B cell (primary cell): ENCODE data around the gene STMN3. TPM values are rescaled to one million over a fixed set of nuclear protein-coding genes. Genes with fewer than 3 reads are reported as not detected.

Experiments
- ATAC-seq: fragments of 200-7000 bp; cut with Tn5 transposase; one replicate; pipeline ENCODE4 v1.10.0; 2021; ENCODE audit warnings: low read depth, mild to moderate bottlenecking, moderate number of reproducible peaks, moderate library complexity
- CTCF ChIA-PET: fragments of 350-600 bp; sonication (Branson Sonifier 250); formaldehyde crosslinking; loops from one replicate; lab custom pipeline; 2021; ENCODE audit warnings: antibody characterized with exemption, inconsistent platforms; lab: Charles Lee
- POLR2A ChIA-PET: fragments of 350-600 bp; sonication (Branson Sonifier 250); formaldehyde crosslinking; loops from one replicate; lab custom pipeline; 2021; ENCODE audit warnings: antibody characterized with exemption; lab: Charles Lee
- DNase-seq: peaks from one replicate; pipeline ENCODE4 v3.0.0; 2013
- H2AFZ ChIP-seq: 2 replicates; pipeline ENCODE4 v1.6.1; 2012; ENCODE audit warnings: mild to moderate bottlenecking, low read depth, low read length; ENCODE audit not compliant: insufficient read depth, poor library complexity, severe bottlenecking
- H3K27ac ChIP-seq, 2 donors: 1 replicate in 1 of 2; 2 replicates in 1 of 2; pipeline ENCODE4 v1.5.1; 2012 to 2013; ENCODE audit warnings: low read length in 2 of 2, mild to moderate bottlenecking in 2 of 2, moderate library complexity in 1 of 2
- H3K27me3 ChIP-seq, 4 experiments: fragments of 200-600 bp in 1 of 4; sonication (generic) in 1 of 4; replicated peaks in 1 of 4; 1 replicate in 2 of 4; 2 replicates in 2 of 4; pipeline versions ENCODE4 v1.6.1 to v1.7.0; 2013 to 2016; ENCODE audit warnings: low read length in 3 of 4, mild to moderate bottlenecking in 2 of 4, mixed read lengths in 1 of 4, moderate library complexity in 1 of 4; ENCODE audit not compliant: insufficient read depth in 4 of 4, control insufficient read depth in 3 of 4; ENCODE audit errors: control extremely low read depth in 1 of 4
- H3K36me3 ChIP-seq, 2 experiments: replicated peaks in 1 of 2; 1 replicate in 1 of 2; 2 replicates in 1 of 2; pipeline versions ENCODE4 v1.6.1 to v1.7.1; 2013; ENCODE audit warnings: low read length in 1 of 2; ENCODE audit not compliant: insufficient read depth in 2 of 2, control insufficient read depth in 1 of 2; ENCODE audit errors: control extremely low read depth in 1 of 2, extremely low read depth in 1 of 2
- H3K4me1 ChIP-seq, 2 donors: fragments of 200-600 bp in 1 of 2; sonication (generic) in 1 of 2; 1 replicate in 1 of 2; 2 replicates in 1 of 2; pipeline versions ENCODE4 v1.5.1 to v1.6.1; 2013 to 2017; ENCODE audit warnings: low read length in 2 of 2; ENCODE audit not compliant: control insufficient read depth in 2 of 2, insufficient read depth in 2 of 2
- H3K4me2 ChIP-seq: replicated peaks from 2 replicates; pipeline ENCODE3; 2012; ENCODE audit warnings: mild to moderate bottlenecking, low read depth, low read length; ENCODE audit not compliant: poor library complexity, severe bottlenecking
- H3K4me3 ChIP-seq, 5 experiments: fragments of 200-600 bp in 1 of 5; sonication (generic) in 1 of 5; 1 replicate in 3 of 5; 2 replicates in 2 of 5; pipeline versions ENCODE4 v1.5.1 to v1.7.0; 2011 to 2016; ENCODE audit warnings: low read length in 4 of 5, mild to moderate bottlenecking in 4 of 5, low read depth in 2 of 5, control low read depth in 1 of 5, moderate library complexity in 1 of 5; ENCODE audit not compliant: insufficient read depth in 1 of 5; ENCODE audit errors: control extremely low read depth in 1 of 5, extremely low read depth in 1 of 5
- H3K79me2 ChIP-seq: fragments of 200-600 bp; sonication (generic); one replicate; pipeline ENCODE4 v1.6.0; 2016; ENCODE audit warnings: low read length; ENCODE audit not compliant: control insufficient read depth, insufficient read depth
- H3K9ac ChIP-seq: fragments of 200-600 bp; sonication (generic); 2 replicates; pipeline ENCODE4 v1.6.1; 2017; ENCODE audit warnings: mild to moderate bottlenecking, low read length, moderate library complexity
- H3K9me3 ChIP-seq, 3 donors: one replicate each; pipeline versions ENCODE4 v1.6.1 to v1.7.1; 2013; ENCODE audit warnings: low read length in 2 of 3; ENCODE audit not compliant: control insufficient read depth in 2 of 3, insufficient read depth in 1 of 3; ENCODE audit errors: control extremely low read depth in 1 of 3
- H4K20me1 ChIP-seq: 2 replicates; pipeline ENCODE4 v1.6.0; 2012; ENCODE audit warnings: mild to moderate bottlenecking, low read length; ENCODE audit not compliant: insufficient read depth, control insufficient read depth, poor library complexity, severe bottlenecking
- H3K27ac Mint-ChIP-seq: one replicate; pipeline ENCODE4 v1.8.0; 2021; ENCODE audit warnings: mixed read lengths
- H3K27me3 Mint-ChIP-seq: one replicate; pipeline ENCODE4 v1.8.0; 2021; ENCODE audit warnings: mixed read lengths
- H3K4me1 Mint-ChIP-seq: one replicate; pipeline ENCODE4 v1.8.0; 2021; ENCODE audit warnings: mixed read lengths
- H3K4me3 Mint-ChIP-seq: one replicate; pipeline ENCODE4 v1.8.0; 2021; ENCODE audit warnings: mixed read lengths
- H3K9me3 Mint-ChIP-seq: one replicate; pipeline ENCODE4 v1.8.0; 2022; ENCODE audit warnings: mixed read lengths; ENCODE audit not compliant: insufficient read depth
- CTCF ChIP-seq: fragments of 200-600 bp; IDR thresholded peaks from one replicate; pipeline ENCODE4 v1.8.0; 2022; ENCODE audit warnings: antibody characterized with exemption, mild to moderate bottlenecking
- EZH2 ChIP-seq: IDR thresholded peaks from 2 replicates; pipeline ENCODE4 v1.6.1; 2012; ENCODE audit warnings: borderline replicate concordance, low read depth, mild to moderate bottlenecking, moderate library complexity, low read length; ENCODE audit not compliant: insufficient read depth, poor library complexity, severe bottlenecking
- WGBS: methylation state at CpG from one replicate; pipeline ENCODE4 v1.1.5; 2013; ENCODE audit warnings: missing lambda C conversion rate; ENCODE audit not compliant: insufficient coverage; 5-methylcytosine and 5-hydroxymethylcytosine counted together
- intact Hi-C: fragments of 100-400 bp; cut with micrococcal nuclease; formaldehyde crosslinking; loops from one replicate; pipeline ENCODE4 v1.10.0; 2022
- polyA plus RNA-seq: library from polyadenylated mRNA; depleted of rRNA; stranded (reverse); fragments of >200 nt; gene quantifications from 2 replicates; pipeline ENCODE4 v1.2.3, GENCODE V29; 2012
- total RNA-seq, 2 donors: library from RNA; stranded (reverse); fragments of 120-200 nt in 1 of 2; gene quantifications; 1 replicate in 1 of 2; 2 replicates in 1 of 2; pipeline versions ENCODE4 v1.2.3 to v1.2.4, GENCODE V29; 2013 to 2022

Gene STMN3
- total and polyA plus RNA-seq, 2 donors (not counting 1 experiment from before 2014, with no cell fraction given) = 35.0 to 59.4 TPM

GRCh38 chr20:63682384-63683139 is 29.3 kb upstream of the STMN3 start:
- Histone ChIP-seq H3K4me2 (no peak overlapping the region), H3K9me3 (no peaks in the 10 kb centered on the region), H3K4me3 (no peak overlapping the region), H3K27ac (no peak overlapping the region), H3K4me1 (peaks cover 0 to 11% of the 10 kb centered on the region in 2 donors), H2AFZ (no peak overlapping the region), H3K9ac (no peak overlapping the region), H4K20me1 (no peaks in the 10 kb centered on the region), H3K36me3 (peaks cover 0 to 3% of the 10 kb centered on the region in 2 experiments), H3K27me3 (no peaks in the 10 kb centered on the region), H3K79me2 (no peaks in the 10 kb centered on the region)
- intact Hi-C loops = no loop called here
- no peak for DNase-seq
- WGBS = 86% methylated on average over 22 of the region's 22 CpGs
- H3K27me3 Mint-ChIP-seq = no peaks in the 10 kb centered on the region
- CTCF ChIA-PET = no interaction called here
- peaks cover 3% of the 10 kb centered on the region for H3K4me1 Mint-ChIP-seq
- POLR2A ChIA-PET = interaction anchor here (0.6 kb wide), 1 partner anchor 55 kb away, joined by 3 read pairs; no protein-coding TSS in a partner anchor
- no peaks in the 10 kb centered on the region for H3K9me3 Mint-ChIP-seq
- ATAC-seq = no peak
- no peak overlapping the region for H3K4me3 Mint-ChIP-seq
- no peak for TF ChIP-seq CTCF
- no peak for TF ChIP-seq EZH2
- no peak overlapping the region for H3K27ac Mint-ChIP-seq

- H3K4me2 ChIP-seq = no peak overlapping the region
- no peaks in the 10 kb centered on the region for H3K27me3 ChIP-seq
- ATAC-seq (no peak), DNase-seq (no peak)
- H4K20me1 ChIP-seq = no peaks in the 10 kb centered on the region
- Mint-ChIP-seq H3K27me3 (no peaks in the 10 kb centered on the region), H3K4me1 (no peaks in the 10 kb centered on the region), H3K4me3 (no peak overlapping the region), H3K27ac (no peak overlapping the region), H3K9me3 (no peaks in the 10 kb centered on the region)
- H2AFZ ChIP-seq = no peak overlapping the region
- TF ChIP-seq EZH2 (no peak), CTCF (no peak)
- H3K36me3 ChIP-seq = peaks cover 0 to 3% of the 10 kb centered on the region in 2 experiments
- CTCF ChIA-PET = no interaction called here
- H3K9me3 ChIP-seq = no peaks in the 10 kb centered on the region
- POLR2A ChIA-PET = no interaction called here
- WGBS = 97% methylated on average over 13 of the region's 13 CpGs
- H3K79me2 ChIP-seq = no peaks in the 10 kb centered on the region
- H3K27ac ChIP-seq = no peak overlapping the region
- no peak overlapping the region for H3K9ac ChIP-seq
- intact Hi-C loops = no loop called here
- H3K4me3 ChIP-seq = no peak overlapping the region
- H3K4me1 ChIP-seq = peaks cover 0 to 2% of the 10 kb centered on the region in 2 donors
Observed at GRCh38 chr20:63681609-63682142, 28.5 kb upstream of the STMN3 start.
